NCI-H1048 (cell line): ENCODE measurements around the gene GRB2.

Experiments
- DNase-seq: peaks from one replicate; lab custom pipeline; 2025; lab: John Stamatoyannopoulos, UW

GRB2 gene

GRCh38 chr17:75277664-75278071 lies 127.8 kb downstream of the GRB2 start:
- DNase-seq = no peak

- no peak for DNase-seq
Observed at GRCh38 chr17:75273977-75274708, 131.3 kb downstream of the GRB2 start.

GRCh38 chr17:75272848-75273184 lies 132.7 kb downstream of the GRB2 start:
- no peak for DNase-seq

GRCh38 chr17:75271955-75272847 lies 133.3 kb downstream of the GRB2 start:
- DNase-seq = no peak

GRCh38 chr17:75271233-75271954 lies 134.1 kb downstream of the GRB2 start:
- DNase-seq = no peak

GRCh38 chr17:75270966-75271232 lies 134.6 kb downstream of the GRB2 start, which contains the start of gene MIF4GD:
Gene MIF4GD, minus strand, starts transcription at chr17:75271231. Its CDS starts 1,036 bp downstream, at chr17:75270195.
- peak; percentile 63 for DNase-seq

- DNase-seq = no peak
Observed at GRCh38 chr17:75270218-75270965, 135.1 kb downstream of the GRB2 start.

GRCh38 chr17:75269844-75270217 lies 135.6 kb downstream of the GRB2 start:
- no peak for DNase-seq
